HUES48 (cell line): ENCODE data around the gene BCAS2.
"Not testable (repeated sequence)": the region's sequence is repeated elsewhere in the genome, so short reads cannot be mapped to it uniquely, and the experiment has no call there.

Experiments used
- H3K27ac ChIP-seq: one replicate; pipeline ENCODE4 v1.7.0; 2013; ENCODE audit warnings: low read depth, low read length, inconsistent platforms
- H3K27me3 ChIP-seq: 2 replicates; pipeline ENCODE4 v1.6.1; 2013; ENCODE audit warnings: mild to moderate bottlenecking, low read length; ENCODE audit not compliant: control insufficient read depth, insufficient read depth
- H3K36me3 ChIP-seq: 2 replicates; pipeline ENCODE4 v1.6.1; 2013; ENCODE audit warnings: low read length; ENCODE audit not compliant: control insufficient read depth, insufficient read depth
- H3K4me1 ChIP-seq: 2 replicates; pipeline ENCODE4 v1.6.1; 2013; ENCODE audit warnings: mild to moderate bottlenecking, low read length; ENCODE audit not compliant: control insufficient read depth, insufficient read depth
- H3K4me3 ChIP-seq: 2 replicates; pipeline ENCODE4 v1.5.1; 2013; ENCODE audit warnings: mild to moderate bottlenecking, low read depth, low read length
- H3K9ac ChIP-seq: 2 replicates; pipeline ENCODE4 v1.6.1; 2013; ENCODE audit warnings: mild to moderate bottlenecking, low read depth, low read length, moderate library complexity
- H3K9me3 ChIP-seq: 2 replicates; pipeline ENCODE4 v1.6.1; 2013; ENCODE audit warnings: low read length; ENCODE audit not compliant: control insufficient read depth, insufficient read depth

Gene BCAS2

GRCh38 chr1:114594046-114594445 lies 12.6 kb upstream of the BCAS2 start:
- Histone ChIP-seq H3K4me3 (no peak overlapping the region), H3K27ac (no peak overlapping the region), H3K27me3 (no peaks in the 10 kb centered on the region), H3K9ac (no peak overlapping the region), H3K9me3 (no peaks in the 10 kb centered on the region), H3K36me3 (no peaks in the 10 kb centered on the region), H3K4me1 (no peaks in the 10 kb centered on the region)

GRCh38 chr1:114589122-114589521 lies 7.7 kb upstream of the BCAS2 start:
- H3K9ac ChIP-seq: no peak overlapping the region
- no peak overlapping the region for H3K4me3 ChIP-seq
- no peaks in the 10 kb centered on the region for H3K27me3 ChIP-seq
- no peaks in the 10 kb centered on the region for H3K4me1 ChIP-seq
- no peaks in the 10 kb centered on the region for H3K9me3 ChIP-seq
- no peak overlapping the region for H3K27ac ChIP-seq
- no peaks in the 10 kb centered on the region for H3K36me3 ChIP-seq

GRCh38 chr1:114588196-114588689 lies 6.8 kb upstream of the BCAS2 start:
- Histone ChIP-seq H3K4me3 (no peak overlapping the region), H3K4me1 (no peaks in the 10 kb centered on the region), H3K27ac (no peak overlapping the region), H3K9me3 (no peaks in the 10 kb centered on the region), H3K9ac (no peak overlapping the region), H3K27me3 (no peaks in the 10 kb centered on the region), H3K36me3 (no peaks in the 10 kb centered on the region)

- Histone ChIP-seq H3K9me3 (no peaks in the 10 kb centered on the region), H3K27ac (no peak overlapping the region), H3K4me3 (no peak overlapping the region), H3K36me3 (no peaks in the 10 kb centered on the region), H3K27me3 (no peaks in the 10 kb centered on the region), H3K9ac (no peak overlapping the region), H3K4me1 (no peaks in the 10 kb centered on the region)
These were observed 6.0 kb upstream of the BCAS2 start for GRCh38 chr1:114587203-114587991.

DNA sequence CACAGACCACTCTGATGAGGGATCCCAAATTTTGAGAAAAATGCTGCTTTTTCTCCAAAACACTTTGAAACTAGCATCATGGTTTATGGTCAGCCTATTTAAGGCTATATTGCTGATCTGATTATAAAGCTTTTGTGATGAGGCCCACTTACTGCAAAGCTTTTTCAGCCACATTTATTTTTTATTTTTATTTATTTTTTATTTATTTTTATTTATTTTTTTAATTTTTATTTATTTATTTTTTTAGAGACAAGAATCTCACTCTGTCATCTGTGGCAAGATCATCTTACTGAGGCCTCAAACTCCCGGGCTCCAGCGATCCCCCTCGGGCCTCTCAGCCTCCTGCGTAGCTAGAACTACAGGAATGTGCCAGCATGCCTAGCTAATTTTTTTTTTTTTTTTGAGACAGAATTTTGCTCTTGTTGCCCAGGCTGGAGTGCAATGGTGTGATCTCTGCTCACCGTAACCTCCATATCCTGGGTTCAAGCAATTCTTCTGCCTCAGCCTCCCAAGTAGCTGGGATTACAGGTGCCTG lies 5.2 kb upstream of the BCAS2 start:
- Histone ChIP-seq H3K4me1 (no peaks in the 10 kb centered on the region), H3K27ac (no peak overlapping the region), H3K36me3 (no peaks in the 10 kb centered on the region), H3K9me3 (no peaks in the 10 kb centered on the region), H3K9ac (no peak overlapping the region), H3K4me3 (no peak overlapping the region), H3K27me3 (no peaks in the 10 kb centered on the region)

DNA sequence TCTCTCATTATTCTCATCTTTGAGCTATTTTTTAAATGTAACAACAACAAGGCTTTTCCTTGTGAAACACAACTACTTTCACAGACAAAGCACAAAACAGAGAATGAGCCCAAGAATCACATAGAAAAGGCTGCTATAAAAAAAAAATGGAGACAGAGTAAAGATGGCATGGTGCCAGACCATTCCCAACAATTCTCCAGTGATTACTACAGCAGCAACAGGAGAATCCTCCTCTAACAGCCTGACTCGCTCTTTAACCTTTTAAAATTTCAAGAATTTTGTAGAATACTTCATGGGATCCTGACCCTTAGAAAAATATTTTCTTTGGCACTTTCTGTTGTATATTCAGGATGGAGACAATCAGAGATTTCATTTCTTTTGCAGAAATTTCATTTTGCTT lies 3.8 kb upstream of the BCAS2 start:
- H3K4me3 ChIP-seq: no peak overlapping the region
- H3K4me1 ChIP-seq: no peaks in the 10 kb centered on the region
- H3K27ac ChIP-seq: no peak overlapping the region
- H3K36me3 ChIP-seq: 0 out of 2 replicates have a peak, but pooled peaks cover 1% of the 10 kb centered on the region
- no peaks in the 10 kb centered on the region for H3K9me3 ChIP-seq
- H3K27me3 ChIP-seq: no peaks in the 10 kb centered on the region
- H3K9ac ChIP-seq: no peak overlapping the region

DNA sequence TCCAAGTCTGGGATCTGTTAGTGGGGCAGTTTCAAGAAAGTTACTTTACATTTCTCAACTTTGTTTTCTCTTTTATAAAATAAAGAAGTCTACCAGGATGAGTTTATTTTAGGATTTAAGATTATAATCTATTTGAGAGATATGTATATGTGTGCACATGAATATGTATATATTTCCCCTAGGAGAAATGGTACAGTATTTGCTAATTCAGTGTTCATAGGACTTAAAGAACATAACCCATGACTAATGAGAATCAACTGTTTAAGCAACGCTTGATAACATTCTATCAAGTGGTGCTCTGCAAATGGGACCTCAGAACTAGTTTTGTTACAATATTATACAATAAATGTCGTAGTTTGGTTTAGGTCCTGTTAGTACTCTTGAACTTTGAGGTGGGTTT lies 7.0 kb downstream of the BCAS2 start:
- Histone ChIP-seq H3K27ac (no peak overlapping the region), H3K4me1 (no peaks in the 10 kb centered on the region), H3K27me3 (no peaks in the 10 kb centered on the region), H3K9me3 (no peaks in the 10 kb centered on the region), H3K36me3 (peaks cover 86% of the 10 kb centered on the region), H3K4me3 (no peak overlapping the region), H3K9ac (no peak overlapping the region)

DNA sequence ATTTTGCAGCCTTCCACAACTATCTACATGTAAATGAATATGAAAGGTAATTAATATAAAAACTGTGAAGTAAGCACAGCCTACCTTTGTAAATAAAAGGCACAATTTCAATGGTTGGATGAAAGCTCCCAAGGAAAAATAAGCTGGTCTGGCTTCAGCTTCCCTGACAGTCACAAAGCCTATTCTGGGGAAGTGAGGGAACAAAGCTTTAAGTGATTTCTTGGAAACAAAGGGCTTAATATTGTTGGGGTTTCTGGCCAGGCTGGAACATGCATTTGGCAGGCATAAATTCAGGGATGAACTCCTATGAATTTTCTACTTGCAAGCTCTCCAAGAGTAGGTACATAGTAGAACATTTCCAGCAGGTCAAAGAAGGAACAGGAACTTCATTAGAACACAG lies 17.3 kb downstream of the BCAS2 start:
- Histone ChIP-seq H3K4me3 (no peak overlapping the region), H3K27me3 (no peaks in the 10 kb centered on the region), H3K27ac (no peak overlapping the region), H3K9ac (no peak overlapping the region), H3K4me1 (no peaks in the 10 kb centered on the region), H3K36me3 (peaks cover 40% of the 10 kb centered on the region), H3K9me3 (no peaks in the 10 kb centered on the region)

GRCh38 chr1:114562978-114563510 lies 18.4 kb downstream of the BCAS2 start:
- H3K27me3 ChIP-seq, H3K27ac ChIP-seq, H3K4me3 ChIP-seq, H3K9ac ChIP-seq, H3K4me1 ChIP-seq, H3K9me3 ChIP-seq: not testable (repeated sequence)
- H3K36me3 ChIP-seq: peaks cover 29% of the 10 kb centered on the region

- H3K27ac ChIP-seq: no peak overlapping the region
- no peak overlapping the region for H3K4me3 ChIP-seq
These were observed 20.1 kb downstream of the BCAS2 start for GRCh38 chr1:114561333-114561732.

DNA sequence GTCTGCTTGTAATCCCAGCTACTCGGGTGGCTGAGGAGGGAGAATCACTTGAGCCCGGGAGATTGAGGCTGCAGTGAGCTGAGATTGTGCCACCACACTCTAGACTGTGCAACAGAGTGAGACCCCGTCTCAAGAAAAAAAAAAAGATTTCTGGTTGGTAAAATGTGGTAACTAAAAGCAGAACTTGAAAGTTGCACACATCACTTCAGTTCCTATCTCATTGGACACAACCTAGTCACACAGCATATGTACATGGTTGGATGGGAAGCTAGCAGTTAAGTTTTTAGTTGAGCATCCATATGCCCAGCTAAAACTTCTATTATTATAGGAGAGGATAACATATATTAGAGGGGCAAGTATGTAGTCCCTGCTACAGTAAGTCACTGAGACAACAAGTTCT lies 22.1 kb downstream of the BCAS2 start:
- no peak overlapping the region for H3K4me3 ChIP-seq
- no peak overlapping the region for H3K9ac ChIP-seq
- H3K27ac ChIP-seq: no peak overlapping the region

More at GRCh38 chr1:114561333-114561732, 20.1 kb downstream of the BCAS2 start:
- H3K9ac ChIP-seq: no peak overlapping the region
- H3K9me3 ChIP-seq: no peaks in the 10 kb centered on the region
- no peaks in the 10 kb centered on the region for H3K4me1 ChIP-seq
- H3K36me3 ChIP-seq: peaks cover 13% of the 10 kb centered on the region
- no peaks in the 10 kb centered on the region for H3K27me3 ChIP-seq

More for the DNA sequence above, 22.1 kb downstream of the BCAS2 start:
- 0 out of 2 replicates have a peak, but pooled peaks cover 1% of the 10 kb centered on the region for H3K36me3 ChIP-seq
- H3K9me3 ChIP-seq: no peaks in the 10 kb centered on the region
- H3K4me1 ChIP-seq: no peaks in the 10 kb centered on the region
- H3K27me3 ChIP-seq: no peaks in the 10 kb centered on the region
